WTC11 (cell line): ENCODE measurements around the gene PTPN9. TPM values are rescaled to one million over a fixed set of nuclear protein-coding genes. Genes with fewer than 3 reads are reported as not detected.

Experiments used
- ATAC-seq: fragments of 200-7000 bp; cut with Tn5 transposase; 2 replicates; pipeline ENCODE4 v1.10.0; 2021; ENCODE audit warnings: mild to moderate bottlenecking, moderate library complexity
- CTCF ChIA-PET: fragments of 300-600 bp; sonication (Branson Sonifier 250); formaldehyde crosslinking; loops from one replicate; lab custom pipeline; 2021; ENCODE audit warnings: antibody characterized with exemption; lab: Charles Lee
- POLR2A ChIA-PET: fragments of 350-600 bp; sonication (Branson Sonifier 250); formaldehyde crosslinking; loops from one replicate; lab custom pipeline; 2021; ENCODE audit warnings: antibody characterized with exemption; lab: Charles Lee
- DNase-seq: peaks from one replicate; pipeline ENCODE4 v3.0.0; 2021; ENCODE audit warnings: low spot score
- H3K27ac Mint-ChIP-seq: 2 replicates; pipeline ENCODE4 v1.8.0; 2021; ENCODE audit warnings: mixed read lengths
- H3K27me3 Mint-ChIP-seq: 2 replicates; pipeline ENCODE4 v1.8.0; 2021; ENCODE audit warnings: low read depth, mild to moderate bottlenecking, moderate library complexity, mixed read lengths
- H3K36me3 Mint-ChIP-seq: 2 replicates; pipeline ENCODE4 v1.8.0; 2021; ENCODE audit warnings: mixed read lengths
- H3K4me1 Mint-ChIP-seq: 2 replicates; pipeline ENCODE4 v1.8.0; 2022; ENCODE audit warnings: mixed read lengths
- H3K4me3 Mint-ChIP-seq: 2 replicates; pipeline ENCODE4 v1.8.0; 2021; ENCODE audit warnings: mild to moderate bottlenecking, moderate library complexity, mixed read lengths
- H3K9me3 Mint-ChIP-seq: 2 replicates; pipeline ENCODE4 v1.8.0; 2021; ENCODE audit warnings: mixed read lengths
- AFF4 ChIP-seq: sonication (generic); formaldehyde crosslinking; IDR thresholded peaks from 2 replicates; pipeline ENCODE4 v1.8.1; 2023; ENCODE audit warnings: mild to moderate bottlenecking, missing genetic modification reagents, borderline replicate concordance
- ARID4B ChIP-seq: sonication (generic); formaldehyde crosslinking; IDR thresholded peaks from 2 replicates; pipeline ENCODE4 v1.8.0; 2023; ENCODE audit warnings: missing genetic modification reagents, mild to moderate bottlenecking, borderline replicate concordance
- CBFB ChIP-seq: sonication (generic); formaldehyde crosslinking; IDR thresholded peaks from 2 replicates; pipeline ENCODE4 v1.8.1; 2022; ENCODE audit warnings: mild to moderate bottlenecking, low read depth, missing genetic modification reagents
- CDX4 ChIP-seq: fragments of 250-450 bp; sonication (Bioruptor Pico); IDR thresholded peaks from 2 replicates; pipeline ENCODE4 v1.9.0; 2021; ENCODE audit warnings: moderate library complexity, mild to moderate bottlenecking, inconsistent platforms, borderline replicate concordance
- E2F5 ChIP-seq: sonication (generic); formaldehyde crosslinking; IDR thresholded peaks from 2 replicates; pipeline ENCODE4 v1.8.1; 2022; ENCODE audit warnings: mild to moderate bottlenecking, moderate library complexity, missing genetic modification reagents
- GABPB1 ChIP-seq: sonication (generic); formaldehyde crosslinking; IDR thresholded peaks from 2 replicates; pipeline ENCODE4 v1.8.1; 2023; ENCODE audit warnings: mild to moderate bottlenecking, missing genetic modification reagents
- MAX ChIP-seq: sonication (generic); formaldehyde crosslinking; IDR thresholded peaks from 2 replicates; pipeline ENCODE4 v1.8.0; 2022; ENCODE audit warnings: mild to moderate bottlenecking, missing genetic modification reagents
- NFYB ChIP-seq: sonication (generic); formaldehyde crosslinking; conservative IDR thresholded peaks from 2 replicates; pipeline ENCODE4 v1.8.0; 2022; ENCODE audit warnings: low read depth, missing genetic modification reagents
- SP1 ChIP-seq: sonication (generic); formaldehyde crosslinking; conservative IDR thresholded peaks from 2 replicates; pipeline ENCODE4 v1.8.1; 2022; ENCODE audit warnings: missing genetic modification reagents
- USF1 ChIP-seq: sonication (generic); formaldehyde crosslinking; IDR thresholded peaks from 2 replicates; pipeline ENCODE4 v1.8.0; 2022; ENCODE audit warnings: mild to moderate bottlenecking, missing genetic modification reagents
- ZNF138 ChIP-seq: sonication (generic); formaldehyde crosslinking; conservative IDR thresholded peaks from 2 replicates; pipeline ENCODE4 v1.8.1; 2022; ENCODE audit warnings: mild to moderate bottlenecking, moderate library complexity, missing genetic modification reagents
- ZNF232 ChIP-seq: sonication (generic); formaldehyde crosslinking; IDR thresholded peaks from 2 replicates; pipeline ENCODE4 v1.8.0; 2022; ENCODE audit warnings: mild to moderate bottlenecking, missing genetic modification reagents
- ZNF317 ChIP-seq: sonication (generic); formaldehyde crosslinking; IDR thresholded peaks from 2 replicates; pipeline ENCODE4 v1.8.1; 2023; ENCODE audit warnings: low read depth, mild to moderate bottlenecking, moderate library complexity, missing genetic modification reagents, borderline replicate concordance
- total RNA-seq: library from RNA; stranded (reverse); gene quantifications from 3 replicates; pipeline ENCODE4 v1.2.3, GENCODE V29; 2021

The PTPN9 gene
- total RNA-seq, 1 experiment from 2014 or later = 45.5 TPM

- CTCF ChIA-PET = interaction anchor here (0.6 to 5.4 kb wide), 7 partner anchors 76 to 577 kb away, joined by 4 to 40 read pairs (median 6); partner anchors contain the start of genes MAN2C1 and PTPN9
- DNase-seq = no peak
Observed at GRCh38 chr15:75455982-75456531, 123.1 kb downstream of the PTPN9 start.

GRCh38 chr15:75455424-75455981 is 123.6 kb downstream of the PTPN9 start:
- Mint-ChIP-seq H3K4me3 (peak overlapping the region; percentile 87), H3K27ac (peak overlapping the region; percentile 85; the same call in 1 of the 2 replicates), H3K4me1 (peaks cover 10% of the 10 kb centered on the region), H3K36me3 (no peaks in the 10 kb centered on the region), H3K27me3 (no peaks in the 10 kb centered on the region; the same call in 1 of the 2 replicates), H3K9me3 (no peaks in the 10 kb centered on the region)
- ChIA-PET POLR2A (interaction anchor here (0.6 to 6.0 kb wide), 8 partner anchors 41 to 433 kb away, joined by 3 to 76 read pairs (median 9); partner anchors contain the start of genes IMP3, SNUPN and SNX33), CTCF (interaction anchor here (0.6 to 5.4 kb wide), 6 partner anchors 77 to 505 kb away, joined by 4 to 40 read pairs (median 7); partner anchors contain the start of genes MAN2C1 and PTPN9)
- peak; percentile 88 for DNase-seq
- ATAC-seq = no peak
- TF ChIP-seq ZNF138 = no peak
- TF ChIP-seq USF1 (CRISPR knock-in tag) = 0 out of 2 replicates have a peak, but pooled peaks have one; percentile 18
- TF ChIP-seq ZNF232 (CRISPR knock-in tag) = no peak
- TF ChIP-seq NFYB = peak; percentile 41
- TF ChIP-seq ARID4B (CRISPR knock-in tag) = peak; percentile 52; the same call in 1 of the 2 replicates
- TF ChIP-seq MAX = peak; percentile 5; the same call in 1 of the 2 replicates
- no peak for TF ChIP-seq CBFB (CRISPR knock-in tag)
- TF ChIP-seq E2F5 (CRISPR knock-in tag) = 0 out of 2 replicates have a peak, but pooled peaks have one; percentile 50

More at GRCh38 chr15:75455982-75456531, 123.1 kb downstream of the PTPN9 start:
- no peaks in the 10 kb centered on the region; the same call in 1 of the 2 replicates for H3K27me3 Mint-ChIP-seq
- H3K36me3 Mint-ChIP-seq = no peaks in the 10 kb centered on the region
- H3K4me3 Mint-ChIP-seq = peak overlapping the region; percentile 87
- POLR2A ChIA-PET = interaction anchor here (0.6 to 6.0 kb wide), 8 partner anchors 8 to 433 kb away, joined by 3 to 76 read pairs (median 5); partner anchors contain the start of genes IMP3, MAN2C1 and SNUPN
- H3K4me1 Mint-ChIP-seq = peaks cover 16% of the 10 kb centered on the region
- TF ChIP-seq AFF4 (CRISPR knock-in tag) (no peak), GABPB1 (peak; percentile 61), ZNF138 (no peak), CDX4 (CRISPR knock-in tag) (no peak), USF1 (CRISPR knock-in tag) (no peak), SP1 (CRISPR knock-in tag) (peak; percentile 71), ZNF317 (CRISPR knock-in tag) (no peak)
- TF ChIP-seq, all 79 proteins: peak for 2
- H3K27ac Mint-ChIP-seq = peak overlapping the region; percentile 82
- ATAC-seq = no peak
- H3K9me3 Mint-ChIP-seq = no peaks in the 10 kb centered on the region
